H1 (cell line): Measurements from ENCODE around the gene VCPKMT. TPM values are rescaled to one million over a fixed set of nuclear protein-coding genes. Genes with fewer than 3 reads are reported as not detected.

Source experiments
- CHD1 ChIP-seq: IDR thresholded peaks from 2 replicates; pipeline ENCODE4 v1.6.1; 2012; ENCODE audit warnings: low read depth, low read length, improper control_type of control experiment
- EZH2 ChIP-seq: fragments of 200-600 bp; sonication (generic); IDR thresholded peaks from 2 replicates; pipeline ENCODE4 v1.7.1; 2012; ENCODE audit warnings: low read depth, mild to moderate bottlenecking, moderate library complexity, low read length, inconsistent platforms; ENCODE audit not compliant: severe bottlenecking
- JUN ChIP-seq: IDR thresholded peaks from 2 replicates; pipeline ENCODE4 v1.6.1; 2011; ENCODE audit warnings: low read depth, mild to moderate bottlenecking, improper control_type of control experiment, low read length
- POU5F1 ChIP-seq: IDR thresholded peaks from 2 replicates; pipeline ENCODE4 v1.6.1; 2011; ENCODE audit warnings: low read depth, mild to moderate bottlenecking, low read length, moderate library complexity
- SAP30 ChIP-seq: fragments of 300-600 bp; sonication (generic); IDR thresholded peaks from 2 replicates; pipeline ENCODE4 v1.7.1; 2012; ENCODE audit warnings: low read length, moderate library complexity, mild to moderate bottlenecking, inconsistent platforms; ENCODE audit not compliant: insufficient read depth, insufficient replicate concordance
- SP2 ChIP-seq: IDR thresholded peaks from 2 replicates; pipeline ENCODE4 v1.6.1; 2012; ENCODE audit warnings: mild to moderate bottlenecking, low read length, inconsistent platforms
- polyA plus RNA-seq, 7 experiments: library from polyadenylated mRNA; depleted of rRNA in 3 of 7; stranded (reverse) in 5 of 7; unstranded in 2 of 7; fragments of >200 nt in 5 of 7; fragments of 200-250 nt in 2 of 7; gene quantifications; 1 replicate in 5 of 7; 2 replicates in 1 of 7; 4 replicates in 1 of 7; pipeline versions ENCODE4 v1.2.1 to v1.2.3, GENCODE V29; 2011 to 2013; ENCODE audit warnings: missing spikeins in 2 of 7, mixed read lengths in 2 of 7
- total RNA-seq: library from RNA; stranded (reverse); fragmentation: NEBNext Ultra II Directional; extraction: Animal tissue kit (Norgen Biotek cat#: 25700); gene quantifications from 2 replicates; pipeline ENCODE4 v1.2.1, GENCODE V29; 2021

The VCPKMT gene
- total and polyA plus RNA-seq, 2 of the 8 experiments (the other 6 are each of a cell fraction or from before 2014, with no cell fraction given): 3.8 to 7.1 TPM

DNA sequence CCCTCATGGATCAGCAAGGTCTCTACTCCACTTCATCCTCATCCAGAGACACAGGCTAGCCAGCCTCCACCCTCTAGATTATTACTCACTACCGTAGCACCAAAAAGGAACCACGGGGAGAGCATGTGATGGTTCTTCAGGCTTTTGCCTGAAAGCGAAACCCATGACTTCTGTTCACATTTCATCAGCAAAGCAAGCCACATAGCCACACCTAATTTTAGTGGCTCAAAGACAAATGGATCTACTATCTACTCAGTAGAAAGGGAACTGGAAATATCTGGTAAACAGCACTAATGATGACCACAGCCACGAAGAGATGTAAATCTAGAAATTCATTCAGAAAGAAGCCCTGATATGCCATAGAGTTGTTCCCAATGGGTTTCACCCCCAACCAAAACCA, 51.4 kb downstream of the VCPKMT start (continued):
- TF ChIP-seq POU5F1 (no peak), SAP30 (no peak), EZH2 (no peak), CHD1 (no peak), SP2 (no peak), JUN (no peak)
